Loucy (cell line): ENCODE measurements around the gene KRTAP10-2.

Experiments used
- H2AFZ ChIP-seq: fragments of 200-600 bp; sonication (generic); 2 replicates; pipeline ENCODE4 v1.6.0; 2016; ENCODE audit warnings: antibody characterized with exemption, mild to moderate bottlenecking, low read length, moderate library complexity
- H3F3A ChIP-seq: fragments of 200-600 bp; 2 replicates; pipeline ENCODE4 v1.6.0; 2016; ENCODE audit warnings: antibody characterized with exemption, low read depth, mild to moderate bottlenecking
- H3K27me3 ChIP-seq: fragments of 200-600 bp; sonication (generic); 2 replicates; pipeline ENCODE4 v1.6.1; 2014; ENCODE audit warnings: low read length, mild to moderate bottlenecking; ENCODE audit not compliant: insufficient read depth, poor library complexity, severe bottlenecking
- H3K36me3 ChIP-seq: fragments of 200-600 bp; sonication (generic); 2 replicates; pipeline ENCODE4 v1.6.1; 2016; ENCODE audit warnings: low read length; ENCODE audit not compliant: insufficient read depth
- H3K4me1 ChIP-seq: fragments of 200-600 bp; sonication (generic); 2 replicates; pipeline ENCODE4 v1.5.1; 2014; ENCODE audit warnings: low read length, mild to moderate bottlenecking; ENCODE audit not compliant: insufficient read depth, poor library complexity, severe bottlenecking
- H3K4me2 ChIP-seq: fragments of 200-600 bp; sonication (generic); 2 replicates; pipeline ENCODE4 v1.6.0; 2014; ENCODE audit warnings: antibody characterized with exemption, low read length, low read depth, mild to moderate bottlenecking; ENCODE audit not compliant: poor library complexity, severe bottlenecking
- H3K4me3 ChIP-seq: fragments of 200-600 bp; sonication (generic); 2 replicates; pipeline ENCODE4 v1.5.1; 2014; ENCODE audit warnings: low read length, mild to moderate bottlenecking, mixed read lengths; ENCODE audit not compliant: poor library complexity, severe bottlenecking
- H3K79me2 ChIP-seq: fragments of 200-600 bp; sonication (generic); 2 replicates; pipeline ENCODE4 v1.6.1; 2014; ENCODE audit warnings: low read length; ENCODE audit not compliant: insufficient read depth
- H3K9ac ChIP-seq: fragments of 200-600 bp; sonication (generic); 2 replicates; pipeline ENCODE4 v1.6.0; 2014; ENCODE audit warnings: mild to moderate bottlenecking, low read depth, low read length, moderate library complexity; ENCODE audit not compliant: poor library complexity, severe bottlenecking
- H3K9me2 ChIP-seq: fragments of 200-600 bp; sonication (generic); replicated peaks from 2 replicates; pipeline ENCODE4 v1.6.1; 2016; ENCODE audit warnings: low read depth, low read length, mixed read lengths
- H3K9me3 ChIP-seq: fragments of 200-600 bp; sonication (generic); 2 replicates; pipeline ENCODE4 v1.6.1; 2014; ENCODE audit warnings: mild to moderate bottlenecking, antibody characterized with exemption, low read length, low read depth; ENCODE audit not compliant: insufficient read depth
- H4K20me1 ChIP-seq: fragments of 200-600 bp; sonication (generic); 2 replicates; pipeline ENCODE4 v1.6.0; 2014; ENCODE audit warnings: antibody characterized with exemption, low read length, mild to moderate bottlenecking; ENCODE audit not compliant: insufficient read depth, poor library complexity, severe bottlenecking
- EZH2phosphoT487 ChIP-seq: fragments of 200-600 bp; IDR thresholded peaks from 2 replicates; pipeline ENCODE4 v1.6.1; 2018; ENCODE audit warnings: antibody characterized with exemption, mild to moderate bottlenecking, moderate library complexity, borderline replicate concordance
- TF ChIP-seq, protein P1 (sequence below): fragments of 200-600 bp; sonication (generic); conservative IDR thresholded peaks from 2 replicates; pipeline ENCODE4 v1.5.1; 2014; ENCODE audit warnings: mild to moderate bottlenecking, antibody characterized with exemption, low read length

KRTAP10-2 gene

DNA sequence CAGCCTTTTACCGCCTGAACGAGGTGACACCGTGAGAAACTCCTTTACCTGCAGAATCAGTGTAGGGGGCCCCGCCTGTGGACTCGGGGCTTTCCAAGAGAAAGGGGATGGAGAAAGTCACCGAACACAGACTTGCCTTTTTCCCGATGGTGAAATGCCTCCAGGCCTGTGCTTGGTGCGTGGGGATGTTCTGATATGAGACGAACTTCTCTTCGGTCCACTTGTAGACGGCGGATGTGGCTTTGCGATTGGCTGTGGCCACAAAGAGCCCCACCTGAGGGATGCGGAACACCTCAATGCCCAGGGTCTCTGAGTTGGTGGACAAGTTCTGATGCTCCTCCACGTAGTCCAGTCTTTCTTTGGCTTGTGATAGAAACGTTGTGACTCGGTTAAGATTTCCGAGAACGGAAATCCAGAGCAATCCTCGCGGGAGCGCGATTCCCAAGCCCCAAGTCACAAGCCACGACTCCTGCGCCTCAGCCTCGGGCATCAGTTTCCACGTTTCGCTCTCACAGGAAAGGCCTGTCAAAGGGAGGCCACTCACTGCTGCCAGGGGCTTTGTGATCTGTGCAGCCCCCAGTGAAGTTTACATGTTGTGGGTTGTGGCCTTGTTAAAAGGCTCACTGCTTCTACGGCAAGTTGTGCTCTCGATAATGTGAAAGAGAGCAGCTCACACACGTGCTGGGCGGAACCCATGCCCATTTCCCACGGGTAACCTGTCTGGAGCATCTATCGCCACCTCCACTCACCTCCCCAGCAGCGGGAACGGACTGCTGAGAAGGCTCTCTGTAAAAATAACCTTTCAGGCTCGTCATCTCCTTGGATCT is 23.9 kb downstream of the KRTAP10-2 start:
- Histone ChIP-seq H3K9me3 (peaks cover 11% of the 10 kb centered on the region; the same call in 1 of the 2 replicates), H3F3A (no peaks in the 10 kb centered on the region), H3K4me1 (no peaks in the 10 kb centered on the region), H3K9ac (no peak overlapping the region), H3K79me2 (no peaks in the 10 kb centered on the region), H3K4me3 (no peak overlapping the region), H3K36me3 (no peaks in the 10 kb centered on the region), H4K20me1 (no peaks in the 10 kb centered on the region), H3K4me2 (no peak overlapping the region), H3K9me2 (no peaks in the 10 kb centered on the region), H2AFZ (no peak overlapping the region), H3K27me3 (no peaks in the 10 kb centered on the region)
- TF ChIP-seq, protein P1, sequence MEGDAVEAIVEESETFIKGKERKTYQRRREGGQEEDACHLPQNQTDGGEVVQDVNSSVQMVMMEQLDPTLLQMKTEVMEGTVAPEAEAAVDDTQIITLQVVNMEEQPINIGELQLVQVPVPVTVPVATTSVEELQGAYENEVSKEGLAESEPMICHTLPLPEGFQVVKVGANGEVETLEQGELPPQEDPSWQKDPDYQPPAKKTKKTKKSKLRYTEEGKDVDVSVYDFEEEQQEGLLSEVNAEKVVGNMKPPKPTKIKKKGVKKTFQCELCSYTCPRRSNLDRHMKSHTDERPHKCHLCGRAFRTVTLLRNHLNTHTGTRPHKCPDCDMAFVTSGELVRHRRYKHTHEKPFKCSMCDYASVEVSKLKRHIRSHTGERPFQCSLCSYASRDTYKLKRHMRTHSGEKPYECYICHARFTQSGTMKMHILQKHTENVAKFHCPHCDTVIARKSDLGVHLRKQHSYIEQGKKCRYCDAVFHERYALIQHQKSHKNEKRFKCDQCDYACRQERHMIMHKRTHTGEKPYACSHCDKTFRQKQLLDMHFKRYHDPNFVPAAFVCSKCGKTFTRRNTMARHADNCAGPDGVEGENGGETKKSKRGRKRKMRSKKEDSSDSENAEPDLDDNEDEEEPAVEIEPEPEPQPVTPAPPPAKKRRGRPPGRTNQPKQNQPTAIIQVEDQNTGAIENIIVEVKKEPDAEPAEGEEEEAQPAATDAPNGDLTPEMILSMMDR: no peak
- no peak for TF ChIP-seq EZH2phosphoT487

DNA sequence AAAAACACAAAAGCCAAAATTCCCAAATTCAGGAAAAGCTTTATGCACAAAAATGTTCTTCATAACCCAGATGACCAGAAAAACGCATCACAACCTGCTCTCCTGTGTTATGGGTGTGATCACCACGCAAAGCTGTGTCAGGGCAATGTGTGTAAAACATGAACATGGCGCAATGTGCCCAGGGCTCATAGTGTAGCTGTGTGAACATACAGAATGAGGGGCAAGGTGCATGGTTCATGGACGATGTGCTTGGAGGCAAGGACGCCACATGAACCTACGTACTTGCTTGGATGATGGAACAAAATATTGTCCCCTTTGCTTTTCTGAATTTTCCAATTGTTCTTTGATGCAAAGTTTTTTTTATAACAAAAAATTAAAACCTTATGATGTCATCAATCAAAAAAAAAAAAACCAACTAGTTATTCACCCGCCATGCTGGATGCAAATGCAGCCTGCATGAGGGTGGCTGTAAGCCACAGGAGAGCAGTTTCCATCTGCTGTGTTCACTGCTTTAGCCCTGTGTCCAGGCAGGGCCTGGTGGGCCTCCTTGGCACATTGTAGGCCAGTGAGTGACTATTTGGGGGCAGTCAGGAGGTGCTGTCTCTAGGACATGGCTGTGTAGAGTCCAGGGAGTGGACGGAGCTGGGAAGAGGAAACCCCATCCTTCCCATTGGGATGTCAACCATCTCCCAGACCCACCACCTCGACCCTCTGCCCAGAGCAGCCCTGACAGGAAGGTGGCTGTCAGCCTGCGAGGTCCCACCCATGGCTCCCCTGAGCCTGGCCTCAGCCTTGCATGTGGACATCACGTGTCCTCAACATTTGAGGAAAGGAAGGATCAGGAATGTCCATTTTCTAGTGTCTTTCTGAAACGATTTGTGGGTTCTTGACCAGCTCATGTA is 25.0 kb downstream of the KRTAP10-2 start:
- H2AFZ ChIP-seq: no peak overlapping the region
- no peaks in the 10 kb centered on the region for H3K79me2 ChIP-seq
- H3K4me2 ChIP-seq: no peak overlapping the region
- no peaks in the 10 kb centered on the region for H3K4me1 ChIP-seq
- H3K9me2 ChIP-seq: no peaks in the 10 kb centered on the region
- TF ChIP-seq, protein P1: no peak
- H3K27me3 ChIP-seq: no peaks in the 10 kb centered on the region
- H3K9ac ChIP-seq: no peak overlapping the region
- H3F3A ChIP-seq: no peaks in the 10 kb centered on the region
- peaks cover 11% of the 10 kb centered on the region; the same call in 1 of the 2 replicates for H3K9me3 ChIP-seq
- no peak overlapping the region for H3K4me3 ChIP-seq
- no peaks in the 10 kb centered on the region for H4K20me1 ChIP-seq
- no peaks in the 10 kb centered on the region for H3K36me3 ChIP-seq

DNA sequence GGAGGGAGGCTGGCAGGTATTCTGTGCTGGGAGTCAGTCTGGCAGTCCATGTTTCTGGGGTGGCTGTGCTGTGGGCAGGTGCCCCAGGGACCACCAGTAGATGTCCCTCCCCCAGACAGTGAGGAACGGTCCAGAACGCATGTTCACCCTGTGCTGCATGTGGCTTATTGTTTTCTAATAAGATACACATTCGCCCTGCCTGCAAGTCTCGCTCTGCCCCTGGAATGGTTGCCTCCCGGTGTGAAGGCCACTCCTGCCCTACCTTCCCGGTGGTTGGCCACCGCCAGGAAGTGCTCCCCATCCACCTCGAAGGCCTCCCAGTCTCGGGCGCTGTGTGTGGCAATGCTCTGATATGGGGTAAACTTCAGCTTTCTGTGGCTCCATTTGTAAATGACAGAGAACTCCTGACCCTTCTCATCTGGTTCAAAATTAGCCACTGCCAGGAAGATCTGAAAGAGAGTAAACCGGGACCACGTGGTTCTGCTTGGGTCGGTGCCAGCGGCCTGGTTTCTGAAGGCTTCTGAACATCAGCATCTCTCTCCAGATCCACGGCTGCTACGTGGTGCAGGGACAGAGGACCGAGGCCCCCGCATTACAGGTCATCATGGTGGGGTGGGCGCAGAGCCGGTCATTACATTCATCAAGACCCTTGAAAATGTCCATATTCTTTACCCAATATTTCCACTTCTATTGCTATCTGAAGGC is 25.8 kb downstream of the KRTAP10-2 start:
- Histone ChIP-seq H3K4me3 (no peak overlapping the region), H3K4me2 (no peak overlapping the region), H3K9me2 (no peaks in the 10 kb centered on the region), H3K9ac (no peak overlapping the region), H3K27me3 (no peaks in the 10 kb centered on the region), H3F3A (no peaks in the 10 kb centered on the region), H3K4me1 (no peaks in the 10 kb centered on the region), H3K9me3 (peaks cover 11% of the 10 kb centered on the region; the same call in 1 of the 2 replicates), H4K20me1 (no peaks in the 10 kb centered on the region), H3K79me2 (no peaks in the 10 kb centered on the region), H2AFZ (no peak overlapping the region), H3K36me3 (no peaks in the 10 kb centered on the region)
- no peak for TF ChIP-seq EZH2phosphoT487
- TF ChIP-seq, protein P1: no peak
